HG02885 (cell line): ENCODE results near the gene TTLL7.

Experiments used
- ATAC-seq: cut with Tn5 transposase; IDR thresholded peaks from one replicate; pipeline ENCODE4 v1.9.1; 2021; ENCODE audit warnings: mild to moderate bottlenecking; ENCODE audit not compliant: unreplicated experiment, poor library complexity

Gene TTLL7, protein sequence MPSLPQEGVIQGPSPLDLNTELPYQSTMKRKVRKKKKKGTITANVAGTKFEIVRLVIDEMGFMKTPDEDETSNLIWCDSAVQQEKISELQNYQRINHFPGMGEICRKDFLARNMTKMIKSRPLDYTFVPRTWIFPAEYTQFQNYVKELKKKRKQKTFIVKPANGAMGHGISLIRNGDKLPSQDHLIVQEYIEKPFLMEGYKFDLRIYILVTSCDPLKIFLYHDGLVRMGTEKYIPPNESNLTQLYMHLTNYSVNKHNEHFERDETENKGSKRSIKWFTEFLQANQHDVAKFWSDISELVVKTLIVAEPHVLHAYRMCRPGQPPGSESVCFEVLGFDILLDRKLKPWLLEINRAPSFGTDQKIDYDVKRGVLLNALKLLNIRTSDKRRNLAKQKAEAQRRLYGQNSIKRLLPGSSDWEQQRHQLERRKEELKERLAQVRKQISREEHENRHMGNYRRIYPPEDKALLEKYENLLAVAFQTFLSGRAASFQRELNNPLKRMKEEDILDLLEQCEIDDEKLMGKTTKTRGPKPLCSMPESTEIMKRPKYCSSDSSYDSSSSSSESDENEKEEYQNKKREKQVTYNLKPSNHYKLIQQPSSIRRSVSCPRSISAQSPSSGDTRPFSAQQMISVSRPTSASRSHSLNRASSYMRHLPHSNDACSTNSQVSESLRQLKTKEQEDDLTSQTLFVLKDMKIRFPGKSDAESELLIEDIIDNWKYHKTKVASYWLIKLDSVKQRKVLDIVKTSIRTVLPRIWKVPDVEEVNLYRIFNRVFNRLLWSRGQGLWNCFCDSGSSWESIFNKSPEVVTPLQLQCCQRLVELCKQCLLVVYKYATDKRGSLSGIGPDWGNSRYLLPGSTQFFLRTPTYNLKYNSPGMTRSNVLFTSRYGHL

DNA sequence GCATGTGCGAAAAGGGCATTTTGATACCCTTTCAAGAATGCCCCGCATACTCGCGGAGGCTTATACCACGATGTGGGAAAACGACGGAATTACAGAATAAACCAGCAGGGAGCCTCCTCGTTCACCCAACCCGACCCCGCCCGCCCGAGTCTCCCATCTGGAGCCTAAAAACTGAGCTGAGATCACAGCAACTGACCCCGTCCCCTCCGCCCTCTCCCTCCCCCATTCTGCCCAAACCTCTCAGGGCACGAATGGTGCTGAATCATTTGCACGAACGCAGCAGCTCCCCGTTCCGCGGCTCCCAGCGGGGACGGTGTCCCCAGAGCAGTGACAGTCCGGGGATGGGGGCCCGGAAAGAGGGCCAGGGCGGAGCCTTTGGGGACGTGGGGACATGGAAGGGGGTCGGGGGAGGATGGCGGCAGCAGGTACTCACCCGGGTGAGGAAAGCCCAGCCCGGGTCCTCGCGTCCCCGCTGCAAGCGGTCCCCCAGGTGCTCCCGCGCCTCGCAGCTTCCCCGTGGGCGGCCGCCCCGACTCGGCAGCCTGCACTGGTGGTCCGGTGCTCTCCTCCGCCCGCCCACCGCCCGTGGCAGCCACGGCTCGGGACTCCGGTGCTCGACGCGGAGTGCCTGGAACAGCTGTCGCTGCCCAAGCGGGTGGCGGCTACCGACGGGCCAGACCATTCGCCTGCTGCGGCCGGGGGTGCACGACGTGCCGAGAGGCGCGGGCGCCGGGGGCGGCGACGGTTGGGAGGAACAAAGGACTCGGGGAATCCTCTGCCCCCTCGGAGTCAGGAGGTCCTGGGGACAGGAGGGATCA lies at the start of gene TTLL7:
TSS of gene TTLL7 (minus strand) at position 635 of the 818 bp plus-strand sequence. CDS start 46,921 bp downstream, outside the sequence.
- ATAC-seq = peak; percentile 86

DNA sequence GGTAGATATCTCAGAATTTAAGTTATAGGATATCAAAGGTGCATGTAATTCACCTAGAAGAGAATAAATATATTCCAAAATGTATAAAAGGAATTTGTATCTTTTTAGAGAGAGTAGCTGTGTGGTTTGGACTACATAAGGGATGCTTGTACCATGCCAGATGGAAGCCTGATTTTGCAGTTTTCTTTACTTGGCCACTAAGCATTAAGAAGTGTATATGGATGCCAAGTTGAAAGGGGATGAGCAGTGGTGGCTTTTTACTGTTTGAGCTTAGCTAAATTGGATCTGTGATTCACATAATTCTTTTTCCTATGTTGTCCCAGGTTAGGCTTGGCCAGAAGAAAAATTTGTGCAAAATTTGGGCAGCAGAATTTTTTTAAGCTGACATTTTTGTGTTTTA lies 43.5 kb upstream of the TTLL7 start:
- ATAC-seq = no peak

DNA sequence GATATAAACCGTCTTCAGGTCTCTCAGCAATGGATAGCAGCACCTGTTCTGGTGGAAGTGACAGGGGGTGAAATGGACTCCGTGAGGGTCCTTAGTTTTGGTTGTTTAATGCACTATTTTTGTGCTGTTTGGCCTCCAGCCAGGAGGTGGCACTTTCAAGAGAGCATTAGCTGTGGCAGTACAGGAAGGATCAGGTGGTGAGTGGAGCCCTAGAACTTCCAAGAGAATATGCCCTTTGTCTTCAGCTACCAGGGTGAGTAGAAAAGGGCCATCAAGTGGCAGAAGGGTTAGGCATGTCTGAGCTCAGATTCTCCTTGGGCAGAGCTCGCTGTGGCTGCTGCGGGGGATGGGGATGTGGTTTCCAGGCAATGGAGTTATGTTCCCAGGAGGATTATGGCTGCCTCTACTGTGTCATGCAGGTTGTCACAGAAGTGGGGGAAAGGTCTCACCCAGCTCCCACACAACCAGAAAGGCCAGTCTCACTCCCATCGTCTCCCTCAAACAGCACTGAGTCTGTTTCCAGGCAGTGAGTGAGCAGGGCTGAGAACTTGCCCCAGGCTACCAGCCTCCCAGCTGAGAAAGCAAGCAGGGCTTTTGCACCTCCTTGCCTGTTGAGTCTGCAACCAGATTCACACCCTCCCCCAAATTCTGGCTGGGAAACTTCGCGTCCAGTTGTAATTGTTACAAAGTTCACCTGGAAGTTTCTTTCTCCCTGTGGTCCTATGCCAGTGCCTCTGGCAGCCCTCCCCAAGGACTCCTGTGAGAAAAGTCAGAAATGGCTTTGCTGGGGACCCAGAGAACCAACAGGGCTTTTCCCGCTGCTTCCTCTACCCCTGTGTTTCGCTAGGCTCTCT lies 39.1 kb upstream of the TTLL7 start:
- ATAC-seq = no peak

DNA sequence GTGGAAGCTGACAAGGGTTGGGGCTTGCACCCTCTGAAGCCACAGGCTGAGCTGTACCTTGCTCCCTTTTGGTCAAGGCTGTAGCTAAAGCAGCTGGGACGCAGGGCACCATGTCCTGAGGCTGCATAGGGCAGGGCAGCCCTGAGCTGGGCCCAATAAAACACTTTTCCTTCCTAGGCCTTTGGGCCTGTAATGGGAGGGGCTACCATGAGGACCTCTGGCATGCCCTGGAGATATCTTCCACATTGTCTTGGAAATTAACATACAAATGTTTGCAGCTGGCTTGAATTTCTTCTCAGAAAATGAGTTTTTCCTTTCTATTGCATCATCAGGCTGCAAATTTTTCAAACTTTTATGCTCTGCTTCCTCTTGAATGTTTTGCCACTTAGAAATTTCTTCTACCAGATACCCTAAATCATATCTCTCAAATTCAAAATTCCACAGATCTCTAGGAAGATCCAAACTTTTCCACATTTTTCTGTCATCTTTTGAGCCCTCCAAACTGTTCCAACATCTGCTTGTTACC lies 32.9 kb upstream of the TTLL7 start:
- no peak for ATAC-seq

DNA sequence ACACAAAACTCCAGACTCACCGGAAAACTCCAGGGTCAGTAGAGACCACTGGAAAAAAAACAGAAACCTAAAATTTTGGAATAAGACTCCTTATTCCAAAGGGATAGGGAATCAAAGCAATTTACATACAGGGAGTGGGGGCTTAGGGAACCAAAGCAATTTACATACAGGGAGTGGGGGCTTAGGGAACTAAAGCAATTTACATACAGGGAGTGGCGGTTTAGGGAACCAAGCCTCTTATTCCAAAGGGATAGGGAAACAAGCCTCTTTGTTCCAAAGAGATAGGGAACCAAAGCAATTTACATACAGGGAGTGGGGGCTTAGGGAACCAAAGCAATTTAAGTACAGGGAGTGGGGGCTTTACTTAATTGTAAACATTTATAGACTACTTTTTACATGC lies 28.4 kb upstream of the TTLL7 start:
- no peak for ATAC-seq

DNA sequence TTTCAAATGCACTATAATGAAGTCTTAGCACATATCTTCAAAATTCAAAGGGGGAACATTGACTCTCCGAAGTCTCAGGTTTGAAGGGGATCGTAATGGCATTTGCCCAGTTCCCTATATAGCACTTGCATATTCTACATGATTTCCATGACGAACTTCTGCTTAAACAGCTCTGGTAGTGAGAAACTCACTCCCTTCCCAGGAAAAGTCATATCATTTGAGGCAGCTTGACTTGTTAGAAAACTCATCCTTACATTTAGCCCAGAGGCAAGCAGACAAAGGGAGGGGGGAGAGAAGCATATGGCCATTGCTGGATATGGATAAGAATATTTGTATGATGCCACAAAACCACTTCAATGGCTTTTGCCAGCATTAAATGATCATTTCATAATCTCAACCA lies 27.0 kb upstream of the TTLL7 start:
- ATAC-seq = no peak

DNA sequence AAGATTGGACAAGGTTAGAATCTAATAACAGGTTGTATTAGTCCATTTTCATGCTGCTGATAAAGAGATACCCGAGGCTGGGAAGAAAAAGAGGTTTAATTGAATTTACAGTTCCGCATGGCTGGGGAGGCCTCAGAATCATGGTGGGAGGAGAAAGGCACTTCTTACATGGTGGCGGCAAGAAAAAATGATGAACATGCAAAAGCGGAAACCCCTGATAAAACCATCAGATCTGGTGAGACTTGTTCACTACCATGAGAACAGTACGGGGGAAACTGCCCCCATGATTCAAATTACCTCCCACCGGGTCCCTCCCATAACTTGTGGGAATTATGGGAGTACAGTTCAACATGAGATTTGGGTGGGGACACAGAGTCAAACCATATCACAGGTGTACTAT lies 22.9 kb upstream of the TTLL7 start:
- no peak for ATAC-seq

DNA sequence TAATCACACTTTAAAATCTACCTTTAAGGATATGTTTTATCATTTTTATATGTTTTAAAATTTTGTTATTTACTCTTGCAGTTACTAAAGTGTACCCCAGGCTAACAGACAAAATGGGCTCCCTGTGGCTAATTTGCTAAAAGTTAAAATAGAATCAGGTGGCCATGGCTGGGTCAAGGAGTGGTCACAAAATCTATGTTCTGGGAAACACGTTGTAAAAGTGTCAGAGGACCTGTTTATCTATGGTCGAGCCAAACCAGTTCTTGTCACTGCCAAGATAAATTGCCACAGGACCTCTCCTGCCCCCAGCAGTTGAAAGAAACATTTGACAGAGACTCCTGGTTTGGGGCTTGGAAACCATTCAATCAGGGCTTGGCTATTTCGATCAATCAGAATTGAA lies 21.2 kb upstream of the TTLL7 start:
- ATAC-seq = no peak

DNA sequence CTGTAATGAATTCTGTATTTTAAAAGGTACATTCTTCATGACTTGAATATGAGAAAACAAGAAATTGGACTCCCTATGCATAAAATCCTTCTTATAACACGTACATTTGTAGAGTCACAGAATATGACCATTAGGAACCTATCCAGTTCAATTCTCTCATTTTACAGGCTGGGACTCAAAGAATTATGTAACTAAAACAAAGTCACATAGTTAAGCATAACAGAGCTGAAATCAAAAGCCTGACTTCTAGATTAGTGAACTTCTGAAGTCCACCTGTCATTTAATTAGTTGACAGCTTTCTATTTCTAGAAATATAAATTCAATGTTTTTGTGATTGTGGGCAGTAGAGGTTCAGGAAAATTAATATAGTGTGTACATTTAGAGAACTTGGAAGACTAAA lies 20.3 kb upstream of the TTLL7 start:
- ATAC-seq = no peak

DNA sequence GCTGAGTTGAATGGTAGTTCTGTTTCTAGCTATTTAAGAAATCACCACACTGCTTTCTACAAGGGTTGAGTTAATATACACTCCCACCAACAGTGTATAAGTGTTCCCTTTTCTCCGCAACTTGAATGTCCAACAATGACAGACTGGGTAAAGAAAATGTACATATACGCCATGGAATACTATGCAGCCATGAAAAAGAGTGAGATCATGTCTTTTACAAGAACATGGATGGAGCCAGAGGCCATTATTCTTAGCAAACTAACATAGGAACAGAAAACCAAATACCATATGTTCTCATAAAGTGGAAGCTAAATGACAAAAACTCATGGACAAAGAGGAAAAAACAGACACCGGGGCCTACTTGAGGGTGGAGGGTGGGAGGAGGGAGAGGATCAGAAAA lies 14.8 kb upstream of the TTLL7 start:
- no peak for ATAC-seq

DNA sequence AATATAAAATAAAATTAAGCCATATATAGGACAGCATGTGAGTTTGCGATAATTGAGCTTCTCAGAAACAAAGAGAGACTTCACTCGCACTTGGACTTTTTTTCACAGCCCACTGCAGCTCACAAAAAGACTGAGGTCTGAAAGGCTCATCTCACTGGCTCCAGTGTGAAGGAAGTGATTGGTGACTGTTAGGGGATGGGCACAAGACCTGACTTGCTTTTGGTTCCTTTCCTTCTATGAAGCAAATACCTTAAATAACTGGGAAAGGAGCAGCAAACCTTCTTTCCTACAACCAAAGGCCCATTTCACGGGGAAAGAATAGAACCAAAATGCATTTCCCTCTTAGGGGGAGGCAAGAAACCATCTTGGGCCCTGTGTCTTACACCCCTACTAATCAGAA lies 13.1 kb upstream of the TTLL7 start:
- no peak for ATAC-seq

DNA sequence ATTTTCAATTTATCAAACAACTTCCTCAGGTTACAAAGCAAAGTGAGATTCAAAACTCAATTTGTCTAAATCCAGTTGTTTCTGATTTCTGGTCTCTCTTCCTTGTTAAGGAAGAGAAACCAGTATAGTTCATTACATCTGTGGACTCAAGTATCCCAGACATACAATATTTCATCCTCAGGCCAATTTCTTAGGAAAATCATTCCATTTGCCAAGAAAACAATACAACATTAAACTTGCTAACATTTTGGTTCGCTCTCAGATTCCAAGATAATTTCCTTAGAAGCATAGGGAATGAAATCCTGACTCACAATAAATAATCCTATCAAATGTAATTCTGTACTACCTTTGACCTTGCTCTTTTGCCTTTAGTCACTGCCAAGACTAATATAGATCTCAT lies 11.2 kb upstream of the TTLL7 start:
- ATAC-seq = no peak

DNA sequence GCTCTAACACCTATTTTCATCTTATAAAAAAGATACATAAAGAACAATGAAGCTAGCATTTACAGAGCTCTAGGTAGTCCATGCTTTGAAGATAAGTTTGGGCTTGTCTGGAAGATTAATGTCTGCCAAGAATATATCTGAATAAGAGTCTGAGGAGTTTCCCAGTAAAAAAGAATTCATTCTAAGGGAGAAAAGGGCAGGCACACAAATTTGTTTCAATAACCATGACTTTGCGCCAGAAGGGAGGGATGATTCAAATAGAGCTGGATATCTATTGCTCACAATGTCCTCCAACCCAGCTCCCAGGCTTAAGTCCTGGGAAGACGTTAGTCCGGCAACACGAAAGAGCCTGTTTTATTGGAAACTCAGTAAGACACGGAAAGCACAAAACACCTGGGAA lies 9.7 kb upstream of the TTLL7 start:
- no peak for ATAC-seq

DNA sequence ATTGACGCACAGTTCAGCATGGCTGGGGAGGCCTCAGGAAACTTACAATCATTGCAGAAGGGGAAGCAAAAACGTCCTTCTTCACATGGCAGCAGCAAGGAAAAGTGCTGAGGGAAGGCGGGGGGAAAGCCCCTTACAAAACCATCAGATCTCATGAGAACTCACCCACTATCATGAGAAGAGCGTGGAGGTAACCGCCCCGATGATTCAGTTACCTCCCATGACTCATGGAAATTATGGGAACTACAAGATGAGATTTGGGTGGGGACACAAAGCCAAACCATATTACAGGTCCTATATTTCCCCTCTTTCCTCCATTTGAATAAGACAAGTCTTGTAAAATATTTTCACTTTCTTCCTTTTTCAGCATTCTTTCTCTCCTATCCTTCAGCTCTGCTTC lies 7.7 kb upstream of the TTLL7 start:
- no peak for ATAC-seq

DNA sequence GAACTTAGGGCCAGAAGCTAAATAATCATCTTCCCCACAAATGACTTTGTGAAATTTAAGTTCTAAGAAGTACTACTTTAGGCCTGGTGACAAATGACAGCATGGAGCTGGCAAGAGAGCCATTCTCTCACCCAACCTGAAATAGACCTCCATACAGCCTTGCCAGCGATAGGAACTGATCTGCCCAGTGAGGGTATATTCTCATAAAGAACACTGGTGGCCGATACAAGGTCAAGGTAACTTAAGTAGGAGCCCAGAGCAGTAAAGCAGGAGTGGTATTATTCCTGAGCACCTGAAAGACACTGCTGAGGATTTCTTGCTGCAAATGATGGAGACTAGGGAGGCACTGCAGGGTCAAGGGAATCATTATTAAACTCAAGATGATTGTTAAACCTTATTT lies 2.6 kb upstream of the TTLL7 start:
- no peak for ATAC-seq

DNA sequence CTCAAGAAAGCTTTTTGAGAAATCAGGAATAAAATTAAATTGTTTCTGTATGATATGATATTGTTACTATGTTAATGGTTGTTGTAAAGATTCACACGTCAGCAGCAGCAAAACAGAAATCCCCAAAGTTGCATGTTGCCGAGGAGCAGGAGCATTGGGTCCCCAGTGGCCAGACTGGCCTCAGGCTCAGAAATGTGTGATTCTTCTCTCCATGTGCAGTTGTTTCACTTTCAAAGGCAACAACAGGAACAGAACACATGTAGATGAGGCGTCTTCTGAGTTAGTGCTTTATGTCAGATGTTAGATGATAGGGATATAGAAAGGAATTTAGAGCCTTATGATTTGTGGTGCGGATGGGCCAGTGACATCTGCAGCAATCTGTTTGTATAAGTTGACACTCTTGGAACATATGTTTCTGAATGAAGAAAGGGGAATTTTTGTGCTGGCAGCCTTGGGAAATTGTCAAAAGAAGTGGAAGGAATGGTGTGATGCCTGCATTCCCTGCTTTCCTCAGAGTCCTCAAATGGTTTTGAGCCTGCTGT lies 2.1 kb upstream of the TTLL7 start:
- ATAC-seq = peak; percentile 17

DNA sequence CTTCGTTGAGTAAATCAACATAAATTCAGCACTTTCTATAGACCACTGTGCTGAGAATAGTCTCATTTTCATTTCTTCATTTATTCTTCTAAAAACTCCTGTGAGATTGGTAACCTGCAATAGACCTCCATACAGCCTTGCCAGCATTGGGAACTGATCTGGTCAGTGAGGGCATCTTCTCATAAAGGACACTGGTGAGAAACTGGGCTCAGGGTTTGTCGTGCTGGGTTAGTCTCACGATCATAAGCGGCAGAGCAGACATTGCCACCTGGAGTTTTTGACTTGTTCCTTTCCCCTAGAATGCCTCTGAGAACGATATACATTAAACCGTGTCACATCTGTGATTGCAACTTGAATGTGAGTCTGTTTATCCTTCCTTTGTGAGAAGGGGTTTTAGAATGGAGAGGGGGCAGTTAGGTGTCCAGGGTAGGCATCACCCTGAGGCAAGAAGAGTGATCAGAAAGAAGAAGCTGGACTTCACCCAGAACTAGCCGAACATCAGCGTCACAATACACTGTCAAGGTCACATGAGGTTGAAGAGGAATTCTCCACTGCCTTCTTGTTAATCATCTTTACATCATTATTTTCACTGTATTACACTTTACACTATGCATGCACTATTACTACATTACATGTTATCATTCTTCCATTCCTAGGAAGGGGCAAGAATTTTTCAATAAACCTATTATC lies 1.4 kb upstream of the TTLL7 start:
- no peak for ATAC-seq

DNA sequence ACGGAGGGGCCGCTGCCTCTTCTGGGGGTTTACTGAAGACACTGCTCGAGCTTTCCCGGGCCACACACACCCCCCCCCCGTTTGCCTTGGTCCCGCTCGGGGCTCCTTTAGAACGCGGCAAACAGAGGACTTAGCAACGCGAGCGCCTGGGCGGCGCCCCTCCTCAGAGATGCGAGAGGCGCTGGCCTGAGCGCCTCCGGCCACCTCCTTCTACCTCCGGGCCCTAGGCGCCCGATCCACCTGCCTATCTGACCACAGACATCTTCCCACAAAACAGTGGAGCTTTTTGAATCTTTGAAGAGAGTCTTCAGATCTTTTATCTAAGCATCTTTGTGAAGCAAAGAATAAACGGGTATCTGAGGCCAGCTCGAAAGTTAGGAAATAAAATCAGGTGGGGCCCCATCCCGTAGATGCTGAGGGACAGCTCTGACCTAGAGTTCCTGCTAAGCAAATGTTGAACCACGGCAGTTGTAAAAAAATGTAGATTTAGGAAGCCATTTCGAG lies 436 bp upstream of the TTLL7 start:
- peak; percentile 84 for ATAC-seq

DNA sequence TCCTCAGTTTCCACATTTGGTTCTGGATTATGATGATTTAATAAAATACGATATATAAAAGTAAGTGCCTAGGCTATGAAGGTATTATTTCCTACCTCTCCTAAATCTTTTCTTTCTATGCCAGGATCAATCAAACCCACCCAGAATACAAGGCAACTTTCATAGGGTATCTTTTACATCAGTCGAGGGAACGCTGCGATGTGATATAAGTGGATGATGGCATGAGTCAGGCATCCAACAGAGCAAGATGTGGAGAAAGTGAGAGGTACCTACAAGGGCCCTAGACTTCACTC lies 781 bp downstream of the TTLL7 start:
- no peak for ATAC-seq
